HG03135 (cell line): ENCODE measurements around the gene PDE2A.

Experiments
- ATAC-seq: cut with Tn5 transposase; IDR thresholded peaks from one replicate; pipeline ENCODE4 v1.9.1; 2021; ENCODE audit warnings: mild to moderate bottlenecking, moderate library complexity; ENCODE audit not compliant: unreplicated experiment

Gene PDE2A

GRCh38 chr11:72595292-72595684 lies 78.9 kb downstream of the PDE2A start:
- no peak for ATAC-seq

- ATAC-seq: no peak
These were observed 79.5 kb downstream of the PDE2A start for GRCh38 chr11:72594493-72595291.

- no peak for ATAC-seq
These were observed 81.3 kb downstream of the PDE2A start for GRCh38 chr11:72592698-72593495.

- no peak for ATAC-seq
These were observed 82.3 kb downstream of the PDE2A start for GRCh38 chr11:72591785-72592502.

- ATAC-seq: no peak
These were observed 83.2 kb downstream of the PDE2A start for GRCh38 chr11:72591023-72591422.

GRCh38 chr11:72589802-72590761 lies 84.1 kb downstream of the PDE2A start:
- ATAC-seq: no peak

GRCh38 chr11:72588421-72589410 lies 85.5 kb downstream of the PDE2A start:
- no peak for ATAC-seq

GRCh38 chr11:72587696-72588095 lies 86.5 kb downstream of the PDE2A start:
- ATAC-seq: no peak

- ATAC-seq: no peak
These were observed 87.7 kb downstream of the PDE2A start for GRCh38 chr11:72586321-72587090.

- no peak for ATAC-seq
These were observed 88.4 kb downstream of the PDE2A start for GRCh38 chr11:72585762-72586311.

- no peak for ATAC-seq
These were observed 89.2 kb downstream of the PDE2A start for GRCh38 chr11:72584939-72585597.

- ATAC-seq: no peak
These were observed 89.8 kb downstream of the PDE2A start for GRCh38 chr11:72584293-72584938.

- no peak for ATAC-seq
These were observed 90.5 kb downstream of the PDE2A start for GRCh38 chr11:72583616-72584292.

- ATAC-seq: no peak
These were observed 91.1 kb downstream of the PDE2A start for GRCh38 chr11:72583177-72583553.

- no peak for ATAC-seq
These were observed 91.7 kb downstream of the PDE2A start for GRCh38 chr11:72582206-72583176.
